GM10248 (cell line): ENCODE data around the gene CGREF1.

ENCODE experiments used
- CTCF ChIA-PET: fragments of 300-600 bp; sonication (Branson Sonifier 250); formaldehyde crosslinking; extraction: SDS; loops from one replicate; lab custom pipeline; 2021; ENCODE audit warnings: antibody characterized with exemption; lab: Yijun Ruan, JAX
- POLR2A ChIA-PET: fragments of 350-650 bp; sonication (Branson Sonifier 250); formaldehyde crosslinking; extraction: SDS; loops from one replicate; lab custom pipeline; 2020; ENCODE audit warnings: antibody characterized with exemption; lab: Yijun Ruan, JAX
- DNase-seq: peaks from one replicate; pipeline ENCODE4 v3.0.0; 2012; ENCODE audit errors: extremely low spot score
- CTCF ChIP-seq: IDR thresholded peaks from 2 replicates; pipeline ENCODE4 v1.5.1; 2012; ENCODE audit warnings: mild to moderate bottlenecking, low read depth; ENCODE audit errors: extremely low read depth, missing control alignments, control extremely low read depth

CGREF1 gene

GRCh38 chr2:27102329-27102728 lies 16.6 kb downstream of the CGREF1 start:
- ChIA-PET POLR2A (no interaction called here), CTCF (interaction anchor here (0.9 to 10.8 kb wide), 13 partner anchors 9 to 201 kb away, joined by 3 to 136 read pairs (median 4); partner anchors contain the start of genes KHK and TRIM54)
- TF ChIP-seq CTCF, result no peak

GRCh38 chr2:27100036-27100435 lies 18.9 kb downstream of the CGREF1 start:
- CTCF ChIA-PET, result interaction anchor here (0.9 to 10.8 kb wide), 15 partner anchors 8 to 205 kb away, joined by 3 to 136 read pairs (median 4); partner anchors contain the start of genes KHK, PREB and TRIM54
- DNase-seq, result no peak
- POLR2A ChIA-PET, result no interaction called here
- TF ChIP-seq CTCF, result no peak

More at GRCh38 chr2:27102329-27102728, 16.6 kb downstream of the CGREF1 start:
- no peak for DNase-seq

- ChIA-PET POLR2A (no interaction called here), CTCF (interaction anchor here (0.7 to 10.8 kb wide), 17 partner anchors 8 to 206 kb away, joined by 3 to 136 read pairs (median 4); partner anchors contain the start of genes KHK, PREB and TRIM54)
- TF ChIP-seq CTCF, result no peak
- DNase-seq, result no peak
Measured at GRCh38 chr2:27099334-27099955, 19.5 kb downstream of the CGREF1 start.

- ChIA-PET CTCF (interaction anchor here (0.7 to 10.8 kb wide), 19 partner anchors 8 to 586 kb away, joined by 3 to 136 read pairs (median 5); partner anchors contain the start of genes KHK and TRIM54), POLR2A (no interaction called here)
- no peak for DNase-seq
- TF ChIP-seq CTCF, result no peak
Measured at GRCh38 chr2:27097341-27097740, 21.6 kb downstream of the CGREF1 start.

- no peak for TF ChIP-seq CTCF
- DNase-seq, result no peak
- ChIA-PET POLR2A (no interaction called here), CTCF (interaction anchor here (0.7 to 10.8 kb wide), 19 partner anchors 9 to 586 kb away, joined by 3 to 136 read pairs (median 5); partner anchors contain the start of genes KHK and TRIM54)
Measured at GRCh38 chr2:27096748-27097297, 22.1 kb downstream of the CGREF1 start.

GRCh38 chr2:27095745-27096651 lies 22.9 kb downstream of the CGREF1 start:
- TF ChIP-seq CTCF, result no peak
- ChIA-PET CTCF (interaction anchor here (1.0 to 10.8 kb wide), 11 partner anchors 10 to 207 kb away, joined by 3 to 136 read pairs (median 5); partner anchors contain the start of genes KHK and TRIM54), POLR2A (no interaction called here)
- peak; percentile 85 for DNase-seq
